Measurements from ENCODE around the gene PCDHGA6.

The PCDHGA6 gene

DNA sequence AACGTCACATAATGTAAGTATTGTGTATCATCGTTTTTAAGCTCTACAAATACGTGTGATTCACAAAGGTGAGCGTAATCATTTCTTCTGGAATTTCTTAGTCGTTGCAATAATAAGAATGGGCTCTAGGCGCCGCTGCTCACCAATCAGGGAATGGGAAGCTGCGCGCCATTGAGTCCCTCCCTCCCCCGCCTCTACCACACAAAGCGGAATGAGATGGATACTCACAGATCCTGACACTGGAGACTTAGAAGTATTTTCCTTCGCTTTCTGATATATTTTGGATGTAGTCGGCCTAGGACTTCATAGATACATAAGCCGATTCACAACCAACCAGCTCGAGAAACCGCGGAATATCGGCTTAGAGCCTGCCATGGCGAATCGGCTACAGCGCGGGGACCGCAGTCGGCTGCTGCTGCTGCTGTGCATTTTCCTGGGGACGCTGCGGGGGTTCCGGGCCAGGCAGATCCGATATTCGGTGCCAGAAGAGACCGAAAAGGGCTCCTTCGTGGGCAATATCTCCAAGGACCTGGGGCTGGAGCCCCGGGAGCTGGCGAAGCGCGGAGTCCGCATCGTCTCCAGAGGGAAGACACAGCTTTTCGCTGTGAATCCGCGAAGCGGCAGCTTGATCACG, 47.3 kb downstream of the PCDHGA6 start, which contains the start of gene PCDHGA11:
Gene PCDHGA11, plus strand, starts transcription at position 197 of the 634 bp plus-strand sequence. Its CDS starts 177 bp downstream, at position 374.
- DNase-seq (ENCODE audit: low spot score): no peak

DNA sequence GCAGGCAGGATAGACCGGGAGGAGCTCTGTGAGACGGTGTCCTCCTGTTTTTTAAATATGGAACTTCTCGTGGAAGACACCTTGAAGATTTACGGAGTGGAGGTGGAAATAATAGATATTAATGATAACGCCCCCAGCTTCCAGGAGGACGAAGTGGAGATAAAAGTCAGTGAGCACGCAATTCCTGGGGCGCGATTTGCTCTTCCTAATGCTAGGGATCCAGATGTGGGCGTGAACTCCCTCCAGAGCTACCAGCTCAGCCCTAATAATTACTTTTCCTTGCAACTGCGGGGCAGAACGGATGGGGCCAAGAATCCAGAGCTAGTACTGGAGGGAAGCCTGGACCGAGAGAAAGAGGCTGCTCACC, 47.8 kb downstream of the PCDHGA6 start:
- no peak for DNase-seq (ENCODE audit: low spot score)

DNA sequence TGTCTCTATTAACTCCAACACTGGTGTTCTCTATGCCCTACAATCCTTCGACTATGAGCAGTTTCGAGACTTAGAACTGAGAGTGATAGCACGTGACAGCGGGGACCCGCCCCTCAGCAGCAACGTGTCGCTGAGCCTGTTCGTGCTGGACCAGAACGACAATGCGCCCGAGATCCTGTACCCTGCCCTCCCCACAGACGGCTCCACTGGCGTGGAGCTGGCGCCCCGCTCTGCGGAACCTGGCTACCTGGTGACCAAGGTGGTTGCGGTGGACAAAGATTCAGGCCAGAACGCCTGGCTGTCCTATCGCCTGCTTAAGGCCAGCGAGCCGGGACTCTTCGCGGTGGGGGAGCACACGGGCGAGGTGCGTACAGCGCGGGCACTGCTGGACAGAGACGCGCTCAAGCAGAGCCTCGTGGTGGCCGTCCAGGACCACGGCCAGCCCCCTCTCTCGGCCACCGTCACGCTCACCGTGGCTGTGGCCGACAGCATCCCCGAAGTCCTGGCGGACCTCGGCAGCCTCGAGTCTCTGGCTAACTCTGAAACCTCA, 49.1 kb downstream of the PCDHGA6 start:
- DNase-seq (ENCODE audit: low spot score): no peak

DNA sequence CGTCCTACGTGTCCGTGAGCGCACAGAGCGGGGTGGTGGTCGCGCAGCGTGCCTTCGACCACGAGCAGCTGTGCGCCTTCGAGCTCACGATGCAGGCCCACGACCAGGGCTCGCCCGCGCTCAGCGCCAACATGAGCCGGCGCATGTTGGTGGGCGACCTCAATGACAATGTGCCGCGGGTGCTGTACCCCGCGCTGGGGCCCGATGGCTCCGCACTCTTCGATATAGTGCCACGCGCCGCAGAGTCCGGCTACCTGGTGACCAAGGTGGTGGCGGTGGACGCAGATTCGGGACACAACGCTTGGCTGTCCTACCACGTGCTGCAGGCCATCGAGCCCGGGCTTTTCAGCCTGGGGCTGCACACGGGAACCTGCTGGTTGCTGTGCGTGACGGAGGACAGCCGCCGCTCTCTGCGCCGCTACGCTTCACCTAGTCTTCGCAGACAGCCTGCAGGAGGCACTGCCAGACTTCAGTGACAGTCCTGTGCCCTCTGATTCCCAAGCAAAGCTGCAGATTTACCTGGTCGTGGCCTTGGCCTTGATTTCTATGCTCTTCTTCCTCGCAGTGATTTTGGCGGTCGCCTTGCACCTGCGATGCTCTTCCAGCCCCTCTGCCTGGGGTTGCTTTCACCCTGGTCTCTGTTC, 54.2 kb downstream of the PCDHGA6 start:
- no peak for DNase-seq (ENCODE audit: low spot score)

Measured in globus pallidus (tissue), 1 donor.